ENCODE measurements around the gene UBAC1. TPM values are rescaled to one million over a fixed set of nuclear protein-coding genes. Genes with fewer than 3 reads are reported as not detected.

UBAC1 gene
- polyA plus RNA-seq, 1 donor from 2014 or later, result 19.5 TPM

GRCh38 chr9:135988493-135988892, 27.3 kb upstream of the UBAC1 start:
- Mint-ChIP-seq H3K27ac (no peak overlapping the region), H3K4me1 (peaks cover 0 to 7% (median 7%) of the 10 kb centered on the region in 3 donors), H3K4me3 (peak overlapping the region in 1 of 4 donors; percentile 63), H3K27me3 (peaks cover 2% of the 10 kb centered on the region), H3K9me3 (no peaks in the 10 kb centered on the region), H3K36me3 (no peaks in the 10 kb centered on the region)

GRCh38 chr9:135987838-135988404, 26.7 kb upstream of the UBAC1 start:
- no peak overlapping the region for H3K27ac Mint-ChIP-seq

GRCh38 chr9:135986605-135987004, 25.4 kb upstream of the UBAC1 start:
- H3K27ac Mint-ChIP-seq, result no peak overlapping the region
- H3K4me1 Mint-ChIP-seq, result peaks cover 0 to 2% (median 2%) of the 10 kb centered on the region in 3 donors
- H3K9me3 Mint-ChIP-seq, result no peaks in the 10 kb centered on the region
- peaks cover 6% of the 10 kb centered on the region for H3K27me3 Mint-ChIP-seq
- no peak overlapping the region for H3K4me3 Mint-ChIP-seq
- no peaks in the 10 kb centered on the region for H3K36me3 Mint-ChIP-seq

More at GRCh38 chr9:135987838-135988404, 26.7 kb upstream of the UBAC1 start:
- Mint-ChIP-seq H3K4me3 (no peak overlapping the region), H3K27me3 (peaks cover 2% of the 10 kb centered on the region), H3K36me3 (no peaks in the 10 kb centered on the region), H3K9me3 (no peaks in the 10 kb centered on the region), H3K4me1 (peaks cover 0 to 7% (median 7%) of the 10 kb centered on the region in 3 donors)

GRCh38 chr9:135985889-135986288, 24.7 kb upstream of the UBAC1 start:
- Mint-ChIP-seq H3K36me3 (no peaks in the 10 kb centered on the region), H3K9me3 (no peaks in the 10 kb centered on the region), H3K27ac (no peak overlapping the region), H3K4me1 (peaks cover 0 to 2% (median 1%) of the 10 kb centered on the region in 3 donors), H3K4me3 (peak overlapping the region in 1 of 4 donors; percentile 67), H3K27me3 (peaks cover 6% of the 10 kb centered on the region)

GRCh38 chr9:135985459-135985774, 24.2 kb upstream of the UBAC1 start:
- Mint-ChIP-seq H3K27ac (no peak overlapping the region), H3K9me3 (no peaks in the 10 kb centered on the region), H3K27me3 (peaks cover 6% of the 10 kb centered on the region), H3K4me1 (peaks cover 0 to 2% (median 1%) of the 10 kb centered on the region in 3 donors), H3K4me3 (no peak overlapping the region), H3K36me3 (no peaks in the 10 kb centered on the region)

- Mint-ChIP-seq H3K27me3 (peaks cover 8% of the 10 kb centered on the region), H3K4me3 (no peak overlapping the region), H3K4me1 (peaks cover 0 to 1% (median 1%) of the 10 kb centered on the region in 3 donors), H3K27ac (no peak overlapping the region), H3K9me3 (no peaks in the 10 kb centered on the region), H3K36me3 (no peaks in the 10 kb centered on the region)
These were observed 23.0 kb upstream of the UBAC1 start for GRCh38 chr9:135984072-135984710.

- Mint-ChIP-seq H3K36me3 (no peaks in the 10 kb centered on the region), H3K27ac (no peak overlapping the region), H3K9me3 (no peaks in the 10 kb centered on the region), H3K27me3 (peaks cover 8% of the 10 kb centered on the region), H3K4me3 (no peak overlapping the region), H3K4me1 (peaks cover 0 to 4% (median 4%) of the 10 kb centered on the region in 3 donors)
These were observed 22.3 kb upstream of the UBAC1 start for GRCh38 chr9:135983208-135984071.

GRCh38 chr9:135982499-135983207, 21.5 kb upstream of the UBAC1 start:
- Mint-ChIP-seq H3K27me3 (peaks cover 8% of the 10 kb centered on the region), H3K4me3 (no peak overlapping the region), H3K4me1 (peaks cover 0 to 4% (median 4%) of the 10 kb centered on the region in 3 donors), H3K27ac (no peak overlapping the region), H3K36me3 (no peaks in the 10 kb centered on the region), H3K9me3 (no peaks in the 10 kb centered on the region)

GRCh38 chr9:135980926-135981630, 19.9 kb upstream of the UBAC1 start:
- H3K27ac Mint-ChIP-seq, result no peak overlapping the region
- H3K4me1 Mint-ChIP-seq, result peaks cover 0 to 4% (median 2%) of the 10 kb centered on the region in 3 donors
- H3K9me3 Mint-ChIP-seq, result no peaks in the 10 kb centered on the region
- H3K36me3 Mint-ChIP-seq, result no peaks in the 10 kb centered on the region
- H3K4me3 Mint-ChIP-seq, result no peak overlapping the region
- H3K27me3 Mint-ChIP-seq, result peaks cover 11% of the 10 kb centered on the region

- Mint-ChIP-seq H3K27ac (no peak overlapping the region), H3K36me3 (no peaks in the 10 kb centered on the region), H3K4me1 (peaks cover 0 to 4% (median 3%) of the 10 kb centered on the region in 3 donors), H3K4me3 (peak overlapping the region in 1 of 4 donors; percentile 49), H3K9me3 (no peaks in the 10 kb centered on the region), H3K27me3 (peaks cover 12% of the 10 kb centered on the region)
These were observed 18.5 kb upstream of the UBAC1 start for GRCh38 chr9:135979547-135980166.

- H3K36me3 Mint-ChIP-seq, result no peaks in the 10 kb centered on the region
- H3K4me1 Mint-ChIP-seq, result peaks cover 0 to 4% (median 3%) of the 10 kb centered on the region in 3 donors
- peak overlapping the region in 1 of 3 donors; percentile 31 for H3K27ac Mint-ChIP-seq
- H3K27me3 Mint-ChIP-seq, result peaks cover 12% of the 10 kb centered on the region
- H3K9me3 Mint-ChIP-seq, result no peaks in the 10 kb centered on the region
- peak overlapping the region in 2 of 4 donors; percentile 60 to 66 for H3K4me3 Mint-ChIP-seq
These were observed 17.7 kb upstream of the UBAC1 start for GRCh38 chr9:135978642-135979546.

- Mint-ChIP-seq H3K9me3 (no peaks in the 10 kb centered on the region), H3K27me3 (peaks cover 9% of the 10 kb centered on the region), H3K36me3 (no peaks in the 10 kb centered on the region), H3K4me1 (peaks cover 0 to 4% (median 3%) of the 10 kb centered on the region in 3 donors), H3K27ac (no peak overlapping the region), H3K4me3 (no peak overlapping the region)
These were observed 15.8 kb upstream of the UBAC1 start for GRCh38 chr9:135976944-135977343.

GRCh38 chr9:135976531-135976930, 15.4 kb upstream of the UBAC1 start:
- no peaks in the 10 kb centered on the region for H3K9me3 Mint-ChIP-seq
- no peak overlapping the region for H3K27ac Mint-ChIP-seq
- peaks cover 0 to 4% (median 3%) of the 10 kb centered on the region in 3 donors for H3K4me1 Mint-ChIP-seq
- peaks cover 9% of the 10 kb centered on the region for H3K27me3 Mint-ChIP-seq
- H3K36me3 Mint-ChIP-seq, result no peaks in the 10 kb centered on the region
- H3K4me3 Mint-ChIP-seq, result peak overlapping the region in 1 of 4 donors; percentile 23
